A673 (cell line): ENCODE results near the gene RRM2.

Experiments used
- CTCF ChIP-seq: fragments of 300-800, 200-600 bp; sonication (generic); conservative IDR thresholded peaks from 2 replicates; pipeline ENCODE4 v1.5.1; 2017; ENCODE audit warnings: low read depth, mild to moderate bottlenecking, antibody characterized with exemption, low read length, moderate library complexity, mixed read lengths
- EZH2 ChIP-seq: fragments of 200-600 bp; sonication (generic); IDR thresholded peaks from 2 replicates; pipeline ENCODE4 v1.6.1; 2017; ENCODE audit warnings: borderline replicate concordance, low read depth, mild to moderate bottlenecking, mixed read lengths, antibody characterized with exemption, low read length; ENCODE audit not compliant: poor library complexity, severe bottlenecking

- TF ChIP-seq CTCF (no peak), EZH2 (no peak)
Observed at GRCh38 chr2:10078704-10079265, 43.8 kb upstream of the RRM2 start.
